ENCODE measurements around the gene LTBP4.

DNA sequence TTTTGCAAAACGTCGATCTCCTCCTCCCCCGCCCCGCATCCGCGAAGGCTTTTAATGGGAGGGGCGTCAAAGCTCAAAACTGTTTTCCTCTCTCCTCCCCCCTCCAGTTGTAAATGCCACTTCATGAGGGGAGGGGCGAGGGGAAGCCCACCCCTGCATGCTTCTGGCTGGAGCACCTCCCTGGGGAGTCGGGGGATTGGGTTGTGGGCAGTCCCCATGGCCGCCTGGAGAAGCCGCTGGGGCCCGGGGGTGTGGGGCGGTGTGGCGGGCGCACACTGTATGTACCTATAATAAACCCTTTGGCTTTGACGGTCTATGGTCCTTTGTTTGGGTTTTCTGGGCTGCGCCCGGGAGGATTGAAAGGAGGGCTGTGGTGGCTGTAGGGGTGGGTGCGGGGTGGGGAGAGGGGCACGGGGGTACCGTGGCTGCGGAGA is 25.0 kb upstream of the LTBP4 start:
- TF ChIP-seq CTCF (IDR thresholded peaks at IDR 0.05) (no peak), EP300 (IDR thresholded peaks at IDR 0.05) (no peak)

Measured in sigmoid colon (tissue), 4 donors.